ENCODE results near the gene USP22.

DNA sequence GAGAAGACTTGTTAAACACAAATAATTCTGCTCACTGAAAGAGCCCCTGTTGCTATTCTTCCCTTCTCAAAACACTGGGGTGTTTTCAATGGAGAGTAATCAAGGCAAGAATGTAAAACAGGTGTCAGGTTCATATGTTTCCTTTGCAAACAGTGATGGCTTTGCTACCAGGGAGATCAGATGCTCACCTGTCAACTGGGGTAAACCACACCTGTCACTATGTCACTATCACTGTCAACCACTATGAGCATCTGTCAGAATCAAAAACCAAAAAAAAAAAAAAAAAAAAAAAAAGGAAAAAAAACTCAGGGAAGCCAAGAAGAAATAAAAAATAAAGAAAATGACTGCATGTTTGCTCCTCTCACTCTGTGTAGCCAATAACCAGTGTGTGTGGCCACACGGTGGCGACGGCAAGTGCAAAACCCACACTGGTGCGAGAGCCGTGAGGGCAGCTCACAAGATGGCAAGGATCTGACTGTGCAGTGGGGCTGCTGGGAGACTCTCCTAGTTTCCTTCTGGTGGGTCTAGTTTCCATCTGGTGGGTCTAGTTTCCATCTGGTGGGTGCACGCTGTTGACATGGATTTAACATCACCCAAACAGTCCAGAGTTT is 22.7 kb downstream of the USP22 start:
- TF ChIP-seq CTCF (IDR thresholded peaks at IDR 0.05; ENCODE audit: insufficient read depth, low read length): peak; percentile 5
- TF ChIP-seq GABPA (IDR thresholded peaks at IDR 0.05; ENCODE audit: low read depth): no peak
- TF ChIP-seq POLR2AphosphoS5 (IDR thresholded peaks at IDR 0.05; ENCODE audit: low read depth): no peak
- TF ChIP-seq, protein P1, sequence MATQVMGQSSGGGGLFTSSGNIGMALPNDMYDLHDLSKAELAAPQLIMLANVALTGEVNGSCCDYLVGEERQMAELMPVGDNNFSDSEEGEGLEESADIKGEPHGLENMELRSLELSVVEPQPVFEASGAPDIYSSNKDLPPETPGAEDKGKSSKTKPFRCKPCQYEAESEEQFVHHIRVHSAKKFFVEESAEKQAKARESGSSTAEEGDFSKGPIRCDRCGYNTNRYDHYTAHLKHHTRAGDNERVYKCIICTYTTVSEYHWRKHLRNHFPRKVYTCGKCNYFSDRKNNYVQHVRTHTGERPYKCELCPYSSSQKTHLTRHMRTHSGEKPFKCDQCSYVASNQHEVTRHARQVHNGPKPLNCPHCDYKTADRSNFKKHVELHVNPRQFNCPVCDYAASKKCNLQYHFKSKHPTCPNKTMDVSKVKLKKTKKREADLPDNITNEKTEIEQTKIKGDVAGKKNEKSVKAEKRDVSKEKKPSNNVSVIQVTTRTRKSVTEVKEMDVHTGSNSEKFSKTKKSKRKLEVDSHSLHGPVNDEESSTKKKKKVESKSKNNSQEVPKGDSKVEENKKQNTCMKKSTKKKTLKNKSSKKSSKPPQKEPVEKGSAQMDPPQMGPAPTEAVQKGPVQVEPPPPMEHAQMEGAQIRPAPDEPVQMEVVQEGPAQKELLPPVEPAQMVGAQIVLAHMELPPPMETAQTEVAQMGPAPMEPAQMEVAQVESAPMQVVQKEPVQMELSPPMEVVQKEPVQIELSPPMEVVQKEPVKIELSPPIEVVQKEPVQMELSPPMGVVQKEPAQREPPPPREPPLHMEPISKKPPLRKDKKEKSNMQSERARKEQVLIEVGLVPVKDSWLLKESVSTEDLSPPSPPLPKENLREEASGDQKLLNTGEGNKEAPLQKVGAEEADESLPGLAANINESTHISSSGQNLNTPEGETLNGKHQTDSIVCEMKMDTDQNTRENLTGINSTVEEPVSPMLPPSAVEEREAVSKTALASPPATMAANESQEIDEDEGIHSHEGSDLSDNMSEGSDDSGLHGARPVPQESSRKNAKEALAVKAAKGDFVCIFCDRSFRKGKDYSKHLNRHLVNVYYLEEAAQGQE (IDR thresholded peaks at IDR 0.05; ENCODE audit: insufficient replicate concordance, low read depth): no peak
